OCI-LY1 (cell line): ENCODE data around the gene CCND2.

ENCODE experiments used
- CTCF ChIP-seq: fragments of 200-600 bp; sonication (generic), shearing (Covaris generic); IDR thresholded peaks from 2 replicates; pipeline ENCODE4 v1.5.1; 2017; ENCODE audit warnings: mild to moderate bottlenecking, antibody characterized with exemption, low read length, moderate library complexity, mixed read lengths
- EZH2 ChIP-seq: fragments of 200-600 bp; sonication (generic), shearing (Covaris generic); IDR thresholded peaks from 2 replicates; pipeline ENCODE4 v1.8.0; 2017; ENCODE audit warnings: borderline replicate concordance, mixed run types, mild to moderate bottlenecking, antibody characterized with exemption, low read length, moderate library complexity, mixed read lengths

- TF ChIP-seq CTCF (peak; percentile 13; the same call in 1 of the 2 replicates), EZH2 (no peak)
Observed at GRCh38 chr12:4282892-4283511, 9.4 kb downstream of the CCND2 start.
